GM06990 (cell line): Measurements from ENCODE around the gene ACTR1A.

Experiments used
- DNase-seq: peaks from one replicate; pipeline ENCODE4 v3.0.0-alpha.2; 2011; ENCODE audit not compliant: insufficient read length; ENCODE audit errors: extremely low read depth
- H3K27me3 ChIP-seq: replicated peaks from 2 replicates; pipeline ENCODE4 v1.6.0; 2011; ENCODE audit warnings: low read length; ENCODE audit not compliant: control insufficient read depth, insufficient read depth
- H3K36me3 ChIP-seq: 2 replicates; pipeline ENCODE4 v1.5.1; 2011; ENCODE audit warnings: low read length; ENCODE audit not compliant: control insufficient read depth, insufficient read depth
- H3K4me3 ChIP-seq: replicated peaks from 2 replicates; pipeline ENCODE4 v1.5.1; 2011; ENCODE audit warnings: low read depth, mild to moderate bottlenecking, control low read depth, low read length
- TF ChIP-seq, protein P1 (sequence below): IDR thresholded peaks from 2 replicates; pipeline ENCODE4 v1.5.1; 2011; ENCODE audit warnings: low read length, control low read depth, mild to moderate bottlenecking, inconsistent platforms; ENCODE audit not compliant: insufficient read depth, poor library complexity, severe bottlenecking

ACTR1A gene

DNA sequence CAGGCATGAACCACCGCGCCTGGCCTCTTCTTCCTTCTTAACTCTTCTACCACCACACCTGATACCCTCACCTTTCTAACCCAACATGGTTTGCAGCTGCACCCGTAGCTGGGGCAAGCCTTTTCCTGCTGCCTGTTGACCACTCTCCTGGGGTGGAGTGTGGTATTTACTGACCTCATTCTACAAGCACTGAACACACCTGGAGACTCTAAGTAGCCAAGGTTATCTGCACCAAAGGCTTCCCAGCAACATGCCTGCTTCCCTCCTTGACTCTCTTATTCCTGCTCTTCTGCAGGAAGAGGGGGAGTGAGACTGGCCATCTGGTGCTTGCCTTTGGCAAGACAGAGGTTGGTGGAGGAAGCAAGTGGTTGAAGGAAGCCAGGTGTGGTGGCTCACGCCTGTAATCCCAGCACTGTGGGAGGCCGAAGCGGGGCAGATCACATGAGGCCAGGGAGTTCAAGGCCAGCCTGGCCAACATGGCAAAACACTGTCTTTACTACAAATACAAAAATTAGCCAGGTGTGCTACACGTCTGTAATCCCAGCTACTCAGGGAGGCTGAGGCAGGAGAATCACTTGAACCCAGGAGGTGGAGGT is 10.1 kb downstream of the ACTR1A start:
- H3K36me3 ChIP-seq: peaks cover 14% of the 10 kb centered on the region
- TF ChIP-seq, protein P1, sequence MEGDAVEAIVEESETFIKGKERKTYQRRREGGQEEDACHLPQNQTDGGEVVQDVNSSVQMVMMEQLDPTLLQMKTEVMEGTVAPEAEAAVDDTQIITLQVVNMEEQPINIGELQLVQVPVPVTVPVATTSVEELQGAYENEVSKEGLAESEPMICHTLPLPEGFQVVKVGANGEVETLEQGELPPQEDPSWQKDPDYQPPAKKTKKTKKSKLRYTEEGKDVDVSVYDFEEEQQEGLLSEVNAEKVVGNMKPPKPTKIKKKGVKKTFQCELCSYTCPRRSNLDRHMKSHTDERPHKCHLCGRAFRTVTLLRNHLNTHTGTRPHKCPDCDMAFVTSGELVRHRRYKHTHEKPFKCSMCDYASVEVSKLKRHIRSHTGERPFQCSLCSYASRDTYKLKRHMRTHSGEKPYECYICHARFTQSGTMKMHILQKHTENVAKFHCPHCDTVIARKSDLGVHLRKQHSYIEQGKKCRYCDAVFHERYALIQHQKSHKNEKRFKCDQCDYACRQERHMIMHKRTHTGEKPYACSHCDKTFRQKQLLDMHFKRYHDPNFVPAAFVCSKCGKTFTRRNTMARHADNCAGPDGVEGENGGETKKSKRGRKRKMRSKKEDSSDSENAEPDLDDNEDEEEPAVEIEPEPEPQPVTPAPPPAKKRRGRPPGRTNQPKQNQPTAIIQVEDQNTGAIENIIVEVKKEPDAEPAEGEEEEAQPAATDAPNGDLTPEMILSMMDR: no peak
- DNase-seq: no peak
- H3K27me3 ChIP-seq: no peaks in the 10 kb centered on the region
- no peak overlapping the region for H3K4me3 ChIP-seq

DNA sequence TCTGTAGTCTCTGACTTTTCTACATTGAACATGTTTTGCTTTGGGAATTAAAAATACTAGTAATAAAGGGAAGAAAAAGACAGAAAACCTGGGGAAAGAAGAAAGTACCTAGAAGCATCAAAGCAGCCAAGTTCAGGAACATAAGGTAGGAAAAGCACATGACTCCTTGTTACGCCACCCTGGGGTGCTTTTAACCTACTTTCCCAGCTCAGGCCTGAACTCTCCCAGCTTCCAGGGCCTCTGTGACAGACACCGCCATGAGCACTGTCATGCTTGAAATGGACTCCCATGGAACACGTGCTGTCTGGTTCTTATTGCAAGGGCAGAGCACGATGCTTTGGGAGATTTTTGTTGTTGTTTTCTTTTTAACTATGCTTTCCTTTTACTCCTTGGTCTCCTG is 11.4 kb downstream of the ACTR1A start:
- H3K36me3 ChIP-seq: peaks cover 17% of the 10 kb centered on the region
- TF ChIP-seq, protein P1: no peak
- no peak overlapping the region for H3K4me3 ChIP-seq
- no peaks in the 10 kb centered on the region for H3K27me3 ChIP-seq
- no peak for DNase-seq

DNA sequence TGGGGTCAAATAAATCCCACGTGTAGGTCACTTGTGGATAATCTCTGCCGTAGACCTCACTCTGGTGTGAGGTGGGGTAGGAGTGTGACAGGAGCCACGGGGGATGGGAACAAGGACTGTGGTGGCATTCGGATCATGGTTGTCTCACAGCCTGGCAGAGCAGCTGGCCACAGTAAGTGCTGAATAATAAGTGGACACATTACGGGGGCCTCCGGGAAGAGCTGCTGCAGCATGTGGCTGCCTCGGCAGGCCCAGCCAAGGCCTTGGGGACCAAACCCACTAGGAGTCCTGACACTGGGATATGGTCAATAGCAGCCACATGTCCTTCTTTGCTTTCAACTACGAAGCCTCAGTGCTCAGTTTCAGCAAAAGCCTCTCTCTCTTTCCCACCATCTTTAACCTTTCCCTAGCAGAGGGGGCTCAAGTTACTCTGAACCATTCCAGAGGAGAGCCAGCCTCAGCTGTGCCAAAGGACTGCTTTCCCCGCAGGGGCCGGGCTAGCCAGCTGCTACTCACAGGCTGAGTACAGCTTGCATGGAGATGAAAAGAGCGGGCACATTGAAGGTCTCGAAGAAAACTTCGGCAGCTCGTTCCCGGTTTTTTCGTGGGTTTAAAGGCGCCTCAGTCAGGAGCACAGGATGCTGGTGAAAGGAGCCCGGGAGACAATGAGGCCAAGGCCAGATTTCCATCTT is 17.3 kb downstream of the ACTR1A start:
- DNase-seq: no peak
- no peak overlapping the region for H3K4me3 ChIP-seq
- peaks cover 46% of the 10 kb centered on the region for H3K36me3 ChIP-seq
- no peaks in the 10 kb centered on the region for H3K27me3 ChIP-seq
- TF ChIP-seq, protein P1: no peak

DNA sequence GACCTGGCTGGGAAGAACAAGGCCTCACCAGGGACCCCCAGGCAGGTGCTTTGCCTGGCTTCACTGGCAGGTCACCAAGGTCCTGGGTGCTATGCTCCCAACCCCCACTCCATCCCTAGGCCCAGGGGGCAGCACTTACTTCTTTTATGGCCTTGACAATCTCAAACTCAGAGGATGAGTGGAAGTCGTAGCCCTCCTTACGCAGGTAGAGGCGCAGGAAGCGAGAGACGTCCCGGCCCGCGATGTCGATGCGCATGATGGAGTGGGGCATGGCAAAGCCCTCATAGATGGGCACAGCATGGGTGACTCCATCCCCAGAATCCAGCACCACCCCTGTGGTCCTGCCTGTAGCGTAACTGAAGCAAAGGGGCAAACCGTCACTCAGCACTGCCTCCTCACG is 18.5 kb downstream of the ACTR1A start:
- Histone ChIP-seq H3K4me3 (no peak overlapping the region), H3K27me3 (no peaks in the 10 kb centered on the region), H3K36me3 (peaks cover 48% of the 10 kb centered on the region)
- no peak for DNase-seq
- TF ChIP-seq, protein P1: no peak

DNA sequence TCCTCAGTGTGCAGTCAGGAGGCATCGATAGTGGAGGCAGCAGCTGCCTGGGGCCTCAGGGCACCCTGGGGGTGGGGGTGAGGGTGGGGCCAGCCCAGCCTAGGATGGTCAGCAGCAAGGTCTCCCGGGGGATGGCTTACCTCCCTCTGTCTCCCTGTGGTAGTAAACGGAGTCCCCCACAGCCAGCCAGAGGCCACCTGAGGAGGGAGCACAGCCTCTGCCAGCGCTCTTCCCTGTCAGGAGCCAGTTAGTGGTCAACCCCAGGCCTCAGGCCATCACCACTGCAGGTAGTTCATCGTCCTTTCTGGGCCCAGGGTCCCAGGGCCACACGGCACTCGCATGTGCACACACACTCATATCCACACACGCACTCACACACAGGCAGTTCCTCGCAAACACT is 22.1 kb downstream of the ACTR1A start:
- TF ChIP-seq, protein P1: no peak
- H3K27me3 ChIP-seq: no peaks in the 10 kb centered on the region
- H3K4me3 ChIP-seq: no peak overlapping the region
- DNase-seq: no peak
- H3K36me3 ChIP-seq: peaks cover 41% of the 10 kb centered on the region
